Motor neuron (in vitro differentiated cells): ENCODE data around the gene CHST8. TPM values are rescaled to one million over a fixed set of nuclear protein-coding genes. Genes with fewer than 3 reads are reported as not detected.

Experiments used
- ATAC-seq, 8 experiments: fragments of 200-7000 bp; cut with Tn5 transposase; replicated peaks in 6 of 8; 2 replicates each; pipeline ENCODE4 v1.8.0; 2021; ENCODE audit warnings: mild to moderate bottlenecking in 8 of 8, moderate library complexity in 8 of 8
- H3K27ac ChIP-seq, 2 donors: fragments of 250-450 bp; sonication (Bioruptor Pico); 2 replicates each; pipeline ENCODE4 v1.9.0; 2021; ENCODE audit warnings: antibody characterized with exemption in 2 of 2, mild to moderate bottlenecking in 2 of 2, moderate library complexity in 1 of 2
- H3K4me1 ChIP-seq, 2 donors: fragments of 250-450 bp; sonication (Bioruptor Pico); replicated peaks in 1 of 2; 2 replicates each; pipeline ENCODE4 v1.6.1; 2021; ENCODE audit warnings: antibody characterized with exemption in 2 of 2, mild to moderate bottlenecking in 2 of 2, moderate library complexity in 1 of 2
- H3K4me3 ChIP-seq, 5 donors: fragments of 250-450 bp; sonication (Bioruptor Pico); 2 replicates each; pipeline ENCODE4 v1.9.0; 2021; ENCODE audit warnings: antibody characterized with exemption in 5 of 5, mild to moderate bottlenecking in 5 of 5, moderate library complexity in 4 of 5
- WGBS, 10 experiments: fragments of 450-650 bp; shearing (Covaris generic); methylation state at CpG; one replicate each; pipeline ENCODE4 v1.0.0; 2022; 5-methylcytosine and 5-hydroxymethylcytosine counted together
- in situ Hi-C, 9 experiments: fragments of 400-800 bp; cut with MboI; loops; one replicate each; pipeline ENCODE4 v1.15.0; 2021; ENCODE audit warnings: low sequenced_read_pairs in 9 of 9, low pct_unique_long_range_greater_than_20kb in 2 of 9; ENCODE audit not compliant: unreplicated experiment in 9 of 9
- total RNA-seq, 8 experiments: library from RNA; unstranded; fragments of 300-600 nt; gene quantifications; 2 replicates each; pipeline versions ENCODE4 v1.2.3 to v1.2.4, GENCODE V29; 2022

The CHST8 gene
- total RNA-seq, 8 experiments from 2014 or later, result 0.84 to 17.0 (median 11.5) TPM

DNA sequence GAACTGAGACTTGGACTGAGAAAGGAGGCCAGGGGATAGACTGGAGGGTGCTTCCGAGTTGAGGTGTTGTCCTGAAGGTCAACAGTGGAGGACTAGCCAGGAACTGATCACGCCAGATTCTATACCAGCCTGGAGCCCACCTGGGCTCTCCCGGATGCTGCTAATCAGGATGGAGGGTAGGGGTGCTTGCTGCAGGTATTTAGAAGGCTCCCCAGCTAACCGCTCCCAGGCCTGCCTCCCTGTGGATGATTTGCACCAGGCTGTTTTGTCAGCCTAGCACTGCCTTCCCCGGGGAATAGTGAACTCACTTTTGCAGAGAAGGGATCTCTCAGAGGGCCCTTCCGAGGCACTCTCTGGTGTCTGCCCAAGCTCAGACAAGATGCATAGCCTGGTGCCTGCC is 114.4 kb downstream of the CHST8 start:
- no peak overlapping the region for H3K4me3 ChIP-seq
- in situ Hi-C loops, result no loop called here
- H3K27ac ChIP-seq, result no peak overlapping the region
- peaks cover 28 to 39% of the 10 kb centered on the region in 2 donors for H3K4me1 ChIP-seq
- WGBS, 10 experiments, result 15 to 82% (median 80%) methylated on average over 1 to 4 of the region's 6 CpGs; no CpG with 5 or more reads in 7 of the 10 experiments
- ATAC-seq, result peak in 5 of 8 experiments; percentile 5 to 33 (median 20)

DNA sequence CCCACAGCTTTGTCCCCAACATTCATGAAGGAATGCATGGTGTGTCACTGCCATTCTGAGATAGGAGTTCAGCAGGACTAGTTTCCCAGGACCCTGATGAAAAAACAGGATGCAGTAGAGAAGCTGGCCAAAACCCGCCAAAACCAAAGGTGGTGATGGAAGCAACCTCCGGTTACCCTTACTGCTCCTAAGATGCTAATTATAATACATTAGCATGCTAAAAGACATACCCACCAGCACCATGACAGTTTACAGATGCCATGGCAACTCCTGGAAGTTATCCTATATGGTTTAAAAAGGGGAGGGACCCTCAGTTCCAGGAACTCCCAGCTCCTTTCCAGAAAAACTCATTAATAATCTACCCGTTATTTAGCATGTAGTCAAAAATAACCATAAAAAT is 115.0 kb downstream of the CHST8 start:
- Histone ChIP-seq H3K4me3 (no peak overlapping the region), H3K27ac (no peak overlapping the region), H3K4me1 (peaks cover 29 to 45% of the 10 kb centered on the region in 2 donors)
- ATAC-seq, result no peak
- in situ Hi-C loops, result no loop called here
- 31 to 69% (median 40%) methylated on average over 1 to 3 of the region's 3 CpGs; no CpG with 5 or more reads in 1 of the 10 experiments for WGBS, 10 experiments

DNA sequence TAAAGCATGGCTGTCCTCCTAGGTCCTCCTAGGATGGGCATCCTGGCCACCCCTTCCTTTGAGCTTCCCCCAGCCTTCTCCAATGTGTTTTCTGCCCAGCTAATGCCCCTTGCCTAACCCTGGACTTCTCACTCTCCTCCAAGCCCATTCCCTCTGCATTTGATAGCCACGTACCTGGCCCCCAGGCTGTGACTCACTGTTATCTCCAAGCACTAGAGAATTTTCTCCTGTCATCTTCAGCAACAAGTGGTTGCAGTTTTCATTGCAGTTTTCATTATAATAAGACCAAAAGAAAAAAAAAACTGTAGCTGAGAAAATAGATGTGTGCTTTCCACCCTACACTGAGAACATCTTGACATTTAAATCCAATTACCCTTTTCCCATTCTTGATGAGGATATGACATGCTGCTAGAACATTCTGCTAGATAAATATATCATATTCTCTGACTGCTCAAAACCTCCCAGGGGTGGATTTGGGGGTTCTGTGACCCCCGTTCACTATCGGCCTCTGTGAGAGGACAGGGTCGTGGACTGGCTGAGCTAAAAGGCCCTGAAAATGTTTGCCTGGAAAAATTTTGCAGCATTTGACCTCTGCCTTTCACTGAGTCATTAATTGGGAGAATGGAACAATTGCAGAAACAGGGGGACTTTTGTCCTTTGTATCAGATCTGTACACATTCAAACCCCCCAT is 116.1 kb downstream of the CHST8 start:
- 17 to 85% (median 54%) methylated on average over 1 to 4 of the region's 4 CpGs; no CpG with 5 or more reads in 4 of the 10 experiments for WGBS, 10 experiments
- peak in 5 of 8 experiments; percentile 40 to 63 (median 59) for ATAC-seq
- H3K27ac ChIP-seq, result no peak overlapping the region
- H3K4me1 ChIP-seq, result peaks cover 29 to 45% of the 10 kb centered on the region in 2 donors
- no peak overlapping the region for H3K4me3 ChIP-seq
- in situ Hi-C loops, result no loop called here

- peak in 7 of 8 experiments; percentile 31 to 85 (median 66) for ATAC-seq
- Histone ChIP-seq H3K4me1 (peaks cover 23 to 38% of the 10 kb centered on the region in 2 donors), H3K27ac (no peak overlapping the region), H3K4me3 (no peak overlapping the region)
- 0 to 60% (median 24%) methylated on average over 1 to 8 of the region's 9 CpGs; no CpG with 5 or more reads in 1 of the 10 experiments for WGBS, 10 experiments
- in situ Hi-C loops, result no loop called here
These were observed 119.2 kb downstream of the CHST8 start for GRCh38 chr19:33740811-33741396.

- Histone ChIP-seq H3K4me1 (peaks cover 5 to 27% of the 10 kb centered on the region in 2 donors), H3K4me3 (no peak overlapping the region), H3K27ac (no peak overlapping the region)
- no peak for ATAC-seq
- WGBS, 10 experiments, result 0 to 90% (median 54%) methylated on average over 1 to 3 of the region's 6 CpGs; no CpG with 5 or more reads in 3 of the 10 experiments
- in situ Hi-C loops, result no loop called here
These were observed 123.5 kb downstream of the CHST8 start for GRCh38 chr19:33745297-33745696.

DNA sequence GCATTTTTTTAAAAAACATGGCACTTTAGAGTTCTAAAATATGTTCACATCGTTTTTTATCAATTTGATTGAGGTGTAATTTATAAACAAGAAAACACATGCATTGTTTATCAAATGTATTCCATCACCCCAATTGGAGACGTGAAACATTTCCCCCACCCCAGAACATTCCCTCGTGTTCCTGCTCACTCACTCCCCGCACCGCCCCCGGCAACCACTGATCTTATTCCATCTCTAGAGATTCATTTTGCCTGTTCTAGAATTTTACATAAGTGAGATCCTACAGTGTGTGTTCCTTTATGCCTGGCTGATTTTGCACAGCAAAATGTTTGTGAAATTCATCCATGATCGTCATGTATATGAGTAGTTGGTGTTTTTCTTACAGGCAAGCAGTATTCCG is 124.4 kb downstream of the CHST8 start:
- H3K4me1 ChIP-seq, result peaks cover 11 to 32% of the 10 kb centered on the region in 2 donors
- 20 to 100% (median 42%) methylated on average over 1 to 5 of the region's 8 CpGs; no CpG with 5 or more reads in 3 of the 10 experiments for WGBS, 10 experiments
- no peak overlapping the region for H3K4me3 ChIP-seq
- no peak for ATAC-seq
- in situ Hi-C loops, result no loop called here
- H3K27ac ChIP-seq, result no peak overlapping the region

DNA sequence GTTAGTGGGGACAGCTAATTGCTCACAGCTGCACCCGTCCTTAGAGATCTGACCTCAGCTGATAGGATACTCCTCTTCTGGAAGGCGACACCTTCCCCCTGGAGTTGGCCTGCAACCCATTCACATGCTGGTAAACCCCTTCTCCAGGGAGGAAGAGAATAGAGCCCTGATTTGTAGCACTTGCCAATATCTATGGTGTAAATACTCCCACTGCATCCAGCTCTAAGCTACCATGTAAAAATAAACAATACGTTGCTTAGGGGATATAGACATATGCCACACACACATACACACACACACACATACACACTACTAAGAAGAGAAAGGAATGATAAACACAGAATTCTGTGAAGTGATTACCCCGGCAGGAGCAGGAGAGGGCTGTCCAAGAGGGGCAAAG is 125.5 kb downstream of the CHST8 start:
- no peak overlapping the region for H3K4me3 ChIP-seq
- in situ Hi-C loops, result no loop called here
- ATAC-seq, result peak in 2 of 8 experiments; percentile 23 to 24
- peaks cover 16 to 37% of the 10 kb centered on the region in 2 donors for H3K4me1 ChIP-seq
- 67 to 86% methylated on average over 1 to 3 of the region's 4 CpGs; no CpG with 5 or more reads in 8 of the 10 experiments for WGBS, 10 experiments
- H3K27ac ChIP-seq, result no peak overlapping the region

DNA sequence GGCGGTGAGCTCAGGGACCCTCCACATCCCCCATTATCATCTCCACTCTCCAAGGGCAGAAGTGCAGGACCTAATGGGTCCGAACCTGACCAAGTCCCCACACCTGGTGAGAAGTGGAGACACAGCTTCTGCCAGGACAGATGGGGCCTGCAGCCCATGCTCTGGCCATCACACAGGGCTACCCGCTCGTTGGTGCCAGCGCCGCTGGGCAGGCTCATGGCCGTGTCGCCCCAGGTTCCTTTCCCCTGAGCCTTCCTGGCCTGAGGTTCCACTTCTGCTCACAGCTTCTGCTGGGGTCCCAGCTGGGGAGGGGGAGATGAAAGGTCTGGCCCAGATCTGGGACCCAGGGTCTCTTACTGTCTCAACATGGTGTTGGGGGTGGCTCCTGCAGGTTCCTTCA is 126.5 kb downstream of the CHST8 start:
- ATAC-seq, result no peak
- 0 to 84% methylated on average over 1 to 5 of the region's 8 CpGs; no CpG with 5 or more reads in 8 of the 10 experiments for WGBS, 10 experiments
- Histone ChIP-seq H3K4me3 (no peak overlapping the region), H3K4me1 (peaks cover 19 to 42% of the 10 kb centered on the region in 2 donors), H3K27ac (no peak overlapping the region)
- in situ Hi-C loops, result no loop called here

DNA sequence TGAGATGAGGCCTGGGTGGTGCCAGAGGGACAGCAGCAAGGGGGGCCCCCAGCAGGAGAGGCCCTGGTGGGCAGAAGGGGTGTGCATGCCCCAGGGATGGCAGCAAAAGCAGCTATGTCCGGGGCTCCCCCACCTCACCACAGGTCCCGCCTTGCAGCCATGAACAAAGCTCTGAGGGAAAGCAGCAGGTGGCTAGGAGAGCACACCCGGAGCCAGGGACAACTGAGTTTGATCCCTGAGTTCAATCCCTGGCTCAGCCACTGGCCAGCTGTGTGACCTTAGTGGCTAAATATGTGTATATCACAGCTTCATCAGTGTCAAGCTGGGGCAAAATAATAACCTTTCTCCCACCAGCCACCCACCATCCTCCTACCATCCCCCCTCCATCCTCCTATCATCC is 127.3 kb downstream of the CHST8 start:
- no peak overlapping the region for H3K27ac ChIP-seq
- 17% methylated on average over 2 of the region's 3 CpGs; no CpG with 5 or more reads in 9 of the 10 experiments for WGBS, 10 experiments
- in situ Hi-C loops, result no loop called here
- no peak overlapping the region for H3K4me3 ChIP-seq
- peaks cover 19 to 42% of the 10 kb centered on the region in 2 donors for H3K4me1 ChIP-seq
- ATAC-seq, result no peak

- Histone ChIP-seq H3K4me1 (peaks cover 23 to 49% of the 10 kb centered on the region in 2 donors), H3K4me3 (no peak overlapping the region), H3K27ac (no peak overlapping the region)
- in situ Hi-C loops, result loop anchor here in 4 of 9 experiments (25.0 kb wide), 2 partner anchors 312 to 512 kb away; partner anchors contain the start of gene SLC7A10 (in 1 of the 4)
- ATAC-seq, result no peak
- 85 to 90% methylated on average over 2 to 9 of the region's 12 CpGs; no CpG with 5 or more reads in 8 of the 10 experiments for WGBS, 10 experiments
These were observed 127.9 kb downstream of the CHST8 start for GRCh38 chr19:33749619-33750175.

GRCh38 chr19:33750587-33751435 is 129.1 kb downstream of the CHST8 start:
- ATAC-seq, result no peak
- in situ Hi-C loops, result loop anchor here in 4 of 9 experiments (25.0 kb wide), 2 partner anchors 314 to 514 kb away; partner anchors contain the start of gene SLC7A10 (in 1 of the 4)
- H3K27ac ChIP-seq, result no peak overlapping the region
- peaks cover 35 to 58% of the 10 kb centered on the region in 2 donors for H3K4me1 ChIP-seq
- WGBS, 10 experiments, result 0 to 87% (median 65%) methylated on average over 1 to 10 of the region's 18 CpGs; no CpG with 5 or more reads in 3 of the 10 experiments
- no peak overlapping the region for H3K4me3 ChIP-seq

- ATAC-seq, result no peak
- no peak overlapping the region for H3K27ac ChIP-seq
- 78 to 90% (median 84%) methylated on average over 2 to 3 of the region's 5 CpGs; no CpG with 5 or more reads in 7 of the 10 experiments for WGBS, 10 experiments
- H3K4me1 ChIP-seq, result peaks cover 40 to 61% of the 10 kb centered on the region in 2 donors
- no peak overlapping the region for H3K4me3 ChIP-seq
- in situ Hi-C loops, result loop anchor here in 4 of 9 experiments (25.0 kb wide), 2 partner anchors 314 to 514 kb away; partner anchors contain the start of gene SLC7A10 (in 1 of the 4)
These were observed 129.7 kb downstream of the CHST8 start for GRCh38 chr19:33751436-33751770.
